ENCODE results near the gene CBFA2T3.

The CBFA2T3 gene

GRCh38 chr16:88939245-88939971, 37.6 kb downstream of the CBFA2T3 start:
- DNase-seq (ENCODE audit: low read depth in 2 of 2), result no peak

DNA sequence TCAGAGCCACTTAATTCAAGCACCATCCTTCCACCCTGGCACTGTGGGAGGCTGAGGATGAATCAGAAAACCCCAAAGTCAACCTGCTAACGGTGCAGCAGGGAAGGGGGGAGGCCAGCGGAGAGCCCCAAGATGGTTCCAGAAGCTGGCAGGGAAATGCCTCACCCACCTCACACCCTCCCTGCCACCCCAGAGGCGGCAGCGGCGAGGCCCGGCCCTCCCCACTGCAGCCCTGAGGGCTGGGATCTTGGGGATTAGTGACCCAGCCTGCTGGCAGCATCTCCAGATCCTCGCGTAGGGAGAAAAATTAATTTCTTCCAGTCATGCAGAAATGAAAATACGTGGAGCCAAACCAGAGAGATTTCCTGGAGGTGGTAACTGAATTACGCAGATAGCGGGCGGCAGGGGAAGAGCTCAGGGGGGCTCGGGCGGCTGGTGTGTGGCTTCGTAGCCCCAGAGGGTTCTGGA, 38.2 kb downstream of the CBFA2T3 start:
- no peak for DNase-seq (ENCODE audit: low read depth in 2 of 2)

GRCh38 chr16:88938119-88938776, 38.8 kb downstream of the CBFA2T3 start:
- DNase-seq (ENCODE audit: low read depth in 2 of 2), result no peak

GRCh38 chr16:88937206-88937621, 39.8 kb downstream of the CBFA2T3 start:
- DNase-seq (ENCODE audit: low read depth in 2 of 2), result no peak

DNA sequence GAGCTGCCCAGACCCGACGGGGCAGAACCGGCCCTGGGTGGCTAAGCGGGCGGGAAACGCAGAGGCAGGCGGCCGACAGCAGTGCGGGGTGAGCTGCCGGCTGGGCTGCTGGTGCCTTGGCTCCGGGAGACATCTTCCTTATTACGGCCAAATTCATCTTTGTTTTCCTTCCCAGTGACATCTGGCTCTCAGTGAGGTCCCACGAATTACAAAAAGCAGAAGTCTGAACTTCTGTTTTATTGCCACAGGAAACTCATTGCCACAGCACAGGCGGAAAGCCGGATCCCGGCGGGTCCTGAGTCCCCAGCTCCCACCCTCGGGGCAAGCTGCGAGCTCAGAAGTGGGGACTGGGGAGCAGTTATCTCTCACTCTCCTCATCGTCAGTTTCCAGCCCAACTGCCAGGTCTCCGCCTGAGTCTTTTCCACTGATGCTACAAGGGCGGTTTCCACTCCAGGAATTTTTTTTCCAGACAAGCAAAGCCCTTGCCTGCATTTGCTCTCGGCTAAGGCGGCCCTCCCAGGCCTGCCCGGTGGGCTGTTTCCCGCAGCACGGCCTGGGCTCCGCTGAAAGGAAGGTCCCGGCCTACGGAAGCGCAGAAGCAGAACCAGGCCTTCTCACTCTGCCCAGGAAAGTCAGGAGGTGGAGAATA, 40.3 kb downstream of the CBFA2T3 start:
- no peak for DNase-seq (ENCODE audit: low read depth in 2 of 2)

DNA sequence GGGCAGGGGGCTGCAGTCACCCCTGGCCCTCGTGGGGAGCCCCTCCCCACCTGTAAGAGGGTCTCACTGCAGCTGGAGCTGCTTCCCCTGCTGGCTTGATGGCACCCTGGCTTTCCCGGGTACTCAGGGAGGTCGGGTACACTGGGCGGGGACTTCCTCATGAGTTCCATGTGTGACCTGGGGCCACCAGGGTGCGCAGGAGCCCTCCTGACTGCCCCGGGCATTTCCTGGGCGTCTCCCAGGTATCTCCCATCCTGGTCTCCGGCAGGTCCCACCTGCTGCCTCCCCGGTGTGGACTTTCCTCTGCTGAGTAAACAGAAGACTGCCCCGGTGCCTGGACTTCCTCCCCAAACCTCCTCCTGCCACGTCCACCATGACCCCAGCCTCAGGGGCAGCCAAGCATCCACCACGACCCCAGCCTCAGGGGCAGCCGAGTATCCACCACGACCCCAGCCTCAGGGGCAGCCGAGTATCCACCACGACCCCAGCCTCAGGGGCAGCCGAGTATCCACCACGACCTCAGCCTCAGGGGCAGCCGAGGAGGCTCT, 40.9 kb downstream of the CBFA2T3 start:
- DNase-seq (ENCODE audit: low read depth in 2 of 2), result no peak

DNA sequence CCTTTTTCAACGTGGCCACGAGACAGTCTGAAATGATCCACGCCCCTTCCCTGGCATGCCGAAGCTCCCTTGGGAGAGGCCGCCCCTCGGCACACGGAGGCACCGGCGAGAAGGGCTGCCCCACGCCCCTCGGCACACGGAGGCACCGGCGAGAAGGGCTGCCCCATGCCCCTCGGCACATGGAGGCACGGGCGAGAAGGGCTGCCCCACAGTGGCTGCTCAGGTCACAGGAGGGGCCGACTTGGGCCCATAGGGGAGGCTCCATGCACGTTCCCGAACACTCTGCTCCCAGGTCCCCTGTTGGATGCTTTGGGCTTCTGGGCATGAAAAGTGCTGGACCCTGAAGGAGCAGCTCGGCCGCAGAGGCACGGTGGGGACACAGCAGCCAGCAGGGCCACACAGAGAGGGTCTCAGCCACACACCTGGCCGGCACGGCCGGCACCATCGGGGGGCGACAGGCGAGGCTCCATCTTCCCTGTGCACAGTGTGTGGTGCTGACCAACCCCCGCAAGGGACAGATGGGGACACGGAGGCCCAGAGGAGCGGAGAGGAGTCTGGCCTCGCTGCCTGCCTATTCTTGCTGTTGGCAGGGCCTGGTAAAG, 42.8 kb downstream of the CBFA2T3 start:
- DNase-seq (ENCODE audit: low read depth in 2 of 2), result no peak

DNA sequence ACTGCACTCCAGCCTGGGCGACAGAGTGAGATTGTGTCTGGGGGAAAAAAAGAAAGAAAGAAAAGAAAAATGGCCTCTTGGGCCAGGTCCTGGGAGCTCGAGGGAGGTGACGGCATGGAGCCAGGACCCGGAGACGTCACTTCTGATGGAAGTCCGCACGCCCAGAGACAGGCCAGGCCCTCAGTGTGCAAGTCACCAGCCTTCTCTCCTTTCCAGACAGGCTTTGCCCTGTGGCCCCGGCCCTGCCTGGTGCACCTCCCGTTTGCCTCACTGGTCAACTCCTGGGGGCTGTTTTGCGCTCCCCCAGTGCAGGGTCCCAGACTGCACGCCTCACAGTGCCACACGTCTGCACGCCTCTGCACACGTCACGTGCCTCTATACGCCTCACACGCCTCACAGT, 44.1 kb downstream of the CBFA2T3 start:
- DNase-seq (ENCODE audit: low read depth in 2 of 2), result no peak

GRCh38 chr16:88931936-88932335, 45.1 kb downstream of the CBFA2T3 start:
- DNase-seq (ENCODE audit: low read depth in 2 of 2), result no peak

DNA sequence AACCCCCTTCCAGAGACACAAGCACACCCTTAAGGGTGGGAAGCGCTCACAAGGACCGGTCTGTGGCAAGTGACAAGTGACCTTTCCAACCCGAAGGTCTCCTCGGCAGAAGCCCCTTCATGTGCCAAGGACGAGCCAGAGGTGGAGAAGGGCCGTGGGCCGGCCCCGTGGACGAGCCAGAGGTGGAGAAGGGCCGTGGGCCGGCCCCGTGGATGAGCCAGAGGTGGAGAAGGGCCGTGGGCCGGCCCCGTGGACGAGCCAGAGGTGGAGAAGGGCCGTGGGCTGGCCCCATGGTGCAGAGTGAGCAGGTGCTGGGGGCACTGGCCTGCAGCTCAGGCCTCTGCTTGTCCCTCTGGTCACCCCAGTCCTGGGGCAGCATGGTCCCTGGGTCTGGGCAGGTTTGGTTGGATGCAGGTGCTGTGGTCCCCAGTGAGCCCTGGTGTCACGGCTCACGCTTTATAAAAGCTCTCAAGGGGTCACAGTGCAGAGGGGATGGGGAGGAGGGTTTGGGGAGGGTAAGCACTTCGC, 45.6 kb downstream of the CBFA2T3 start:
- DNase-seq (ENCODE audit: low read depth in 2 of 2), result no peak

DNA sequence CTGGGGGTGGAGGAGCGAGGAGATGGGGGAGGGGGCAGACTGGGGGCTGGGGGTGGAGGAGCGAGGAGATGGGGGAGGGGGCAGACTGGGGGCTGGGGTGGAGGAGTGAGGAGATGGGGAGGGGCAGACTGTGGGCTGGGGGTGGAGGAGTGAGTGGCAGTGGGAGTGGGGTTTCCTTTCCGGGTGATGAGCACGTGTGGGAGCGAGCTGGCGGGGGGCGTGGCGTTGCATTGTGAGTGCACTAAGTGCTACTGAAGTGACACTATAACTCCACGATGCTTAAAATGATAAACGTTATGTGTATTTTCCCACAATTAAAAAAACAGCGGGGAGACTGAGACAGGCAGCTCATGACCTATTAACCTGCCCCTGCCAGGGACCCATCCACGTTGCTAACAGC, 46.3 kb downstream of the CBFA2T3 start:
- DNase-seq (ENCODE audit: low read depth in 2 of 2), result no peak

DNA sequence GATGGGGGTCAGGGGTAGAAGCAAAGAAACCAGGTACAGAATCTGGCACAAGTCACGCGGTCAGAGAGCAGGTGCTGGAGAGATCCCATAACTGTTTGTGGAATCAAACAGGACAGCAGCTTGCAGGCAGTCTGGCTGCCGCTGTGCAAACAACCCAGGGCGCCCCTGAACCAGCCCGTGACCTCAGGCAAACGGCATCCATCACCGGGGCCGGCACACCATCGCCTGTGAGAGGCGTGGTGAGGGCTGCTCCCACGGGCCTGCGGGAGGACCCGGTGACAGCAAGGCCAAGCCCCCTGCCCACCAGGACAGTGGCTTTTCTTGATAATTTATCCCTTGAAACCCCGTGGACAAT, 47.9 kb downstream of the CBFA2T3 start:
- no peak for DNase-seq (ENCODE audit: low read depth in 2 of 2)

GRCh38 chr16:88928405-88929090, 48.5 kb downstream of the CBFA2T3 start:
- DNase-seq (ENCODE audit: low read depth in 2 of 2), result no peak

- no peak for DNase-seq (ENCODE audit: low read depth in 2 of 2)
These were observed 49.3 kb downstream of the CBFA2T3 start for GRCh38 chr16:88927661-88928060.

DNA sequence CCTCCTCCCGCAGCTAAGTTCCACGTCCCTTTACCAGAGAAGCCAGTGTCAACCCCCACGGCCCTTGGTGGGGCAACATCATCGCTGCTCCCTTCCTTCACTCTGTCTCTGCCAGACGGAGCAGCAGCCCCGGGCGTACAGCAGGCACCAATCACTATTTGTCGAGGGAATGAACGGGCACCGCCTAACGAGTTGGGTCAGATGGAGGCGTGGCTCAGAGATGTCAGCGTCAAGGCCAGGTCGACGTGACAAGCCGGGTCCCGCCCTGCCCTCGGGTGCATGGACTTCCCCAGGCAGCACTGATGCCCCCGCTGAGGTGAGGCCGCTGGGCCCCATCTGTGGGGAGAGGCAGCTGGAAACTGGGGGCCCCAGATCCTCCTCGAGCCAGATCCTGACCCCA, 50.0 kb downstream of the CBFA2T3 start:
- no peak for DNase-seq (ENCODE audit: low read depth in 2 of 2)

DNA sequence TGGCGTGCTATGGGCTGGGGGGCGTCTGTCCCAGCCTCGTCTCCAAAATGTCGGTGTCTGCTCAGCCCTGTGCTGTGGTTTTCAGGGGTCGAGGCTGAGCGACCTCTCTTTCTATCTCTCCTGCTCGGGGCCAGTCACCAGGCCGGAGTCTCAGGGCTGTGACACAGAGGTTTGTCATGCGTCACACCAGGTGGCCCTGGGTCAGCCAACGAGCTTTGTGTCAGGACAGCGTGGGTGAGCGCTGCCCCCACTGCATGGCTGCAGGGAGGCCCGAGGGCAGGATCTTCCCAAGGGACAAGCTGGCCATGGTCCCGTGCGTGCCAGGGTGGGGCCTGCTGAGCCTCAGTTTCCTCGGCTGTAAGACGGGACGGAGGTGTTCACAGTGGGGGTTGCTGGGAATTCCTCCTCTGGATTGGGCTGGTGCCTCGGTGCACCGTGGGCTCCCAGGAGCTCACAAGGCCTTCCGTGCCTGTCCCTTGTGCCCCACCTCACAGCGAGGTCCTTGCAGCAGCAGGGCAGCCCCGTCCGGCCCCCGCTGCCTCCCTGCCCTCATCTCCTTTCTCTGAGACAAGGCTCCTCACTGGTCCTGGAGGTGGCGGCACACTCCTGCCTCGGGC, 50.5 kb downstream of the CBFA2T3 start:
- DNase-seq (ENCODE audit: low read depth in 2 of 2), result no peak

DNA sequence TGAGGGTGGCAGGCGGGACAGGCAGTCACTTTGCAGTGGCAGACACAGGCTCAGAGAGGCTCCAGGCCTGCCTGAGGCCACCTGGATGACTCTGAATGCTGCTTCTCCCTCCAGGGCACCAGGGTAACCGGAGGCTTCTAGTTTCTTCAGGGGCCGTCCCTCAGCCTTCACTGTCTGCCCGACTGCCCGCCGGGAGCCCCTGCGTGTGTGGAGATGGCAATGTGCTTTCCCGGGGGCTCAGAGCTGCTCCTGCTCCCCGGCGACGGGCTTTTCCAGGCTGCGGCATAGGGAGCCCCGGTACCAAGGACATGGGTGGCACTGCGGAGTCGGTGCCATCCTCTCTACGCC, 51.5 kb downstream of the CBFA2T3 start:
- DNase-seq (ENCODE audit: low read depth in 2 of 2), result no peak

DNA sequence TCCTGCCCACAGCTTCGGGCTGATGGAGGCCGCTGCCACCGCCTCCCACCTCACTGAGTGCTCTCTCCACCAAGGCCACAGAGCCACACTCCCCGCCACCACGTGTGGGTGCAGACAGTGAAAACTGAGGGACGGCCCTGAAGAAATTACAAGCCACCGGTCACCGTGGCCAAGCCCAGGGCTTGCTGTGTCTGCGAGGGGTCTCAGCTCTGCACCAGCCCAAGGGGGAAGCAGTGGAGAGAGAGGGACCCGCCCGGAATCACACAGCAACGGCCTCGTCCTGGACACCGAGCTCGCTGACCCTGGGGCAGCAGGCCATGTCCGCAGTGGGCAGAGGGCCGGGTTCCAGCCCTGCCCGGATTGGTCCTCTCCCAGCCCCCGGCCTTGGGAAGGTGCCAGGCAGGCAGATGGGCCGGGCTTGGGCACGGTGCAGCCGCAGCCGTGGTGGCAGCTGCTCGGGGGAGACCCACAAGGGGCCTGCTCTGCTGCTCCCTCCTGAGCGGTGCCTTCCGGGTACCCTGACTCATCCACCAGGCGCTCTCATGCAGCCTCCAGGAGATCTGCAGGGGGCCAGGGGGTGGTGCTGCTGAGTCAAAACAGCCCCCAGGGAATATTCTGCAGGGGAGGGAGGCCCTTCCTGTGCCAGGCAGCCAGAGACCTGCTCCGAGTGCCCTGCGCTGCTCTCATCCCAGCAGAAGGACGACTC, 52.0 kb downstream of the CBFA2T3 start:
- no peak for DNase-seq (ENCODE audit: low read depth in 2 of 2)

DNA sequence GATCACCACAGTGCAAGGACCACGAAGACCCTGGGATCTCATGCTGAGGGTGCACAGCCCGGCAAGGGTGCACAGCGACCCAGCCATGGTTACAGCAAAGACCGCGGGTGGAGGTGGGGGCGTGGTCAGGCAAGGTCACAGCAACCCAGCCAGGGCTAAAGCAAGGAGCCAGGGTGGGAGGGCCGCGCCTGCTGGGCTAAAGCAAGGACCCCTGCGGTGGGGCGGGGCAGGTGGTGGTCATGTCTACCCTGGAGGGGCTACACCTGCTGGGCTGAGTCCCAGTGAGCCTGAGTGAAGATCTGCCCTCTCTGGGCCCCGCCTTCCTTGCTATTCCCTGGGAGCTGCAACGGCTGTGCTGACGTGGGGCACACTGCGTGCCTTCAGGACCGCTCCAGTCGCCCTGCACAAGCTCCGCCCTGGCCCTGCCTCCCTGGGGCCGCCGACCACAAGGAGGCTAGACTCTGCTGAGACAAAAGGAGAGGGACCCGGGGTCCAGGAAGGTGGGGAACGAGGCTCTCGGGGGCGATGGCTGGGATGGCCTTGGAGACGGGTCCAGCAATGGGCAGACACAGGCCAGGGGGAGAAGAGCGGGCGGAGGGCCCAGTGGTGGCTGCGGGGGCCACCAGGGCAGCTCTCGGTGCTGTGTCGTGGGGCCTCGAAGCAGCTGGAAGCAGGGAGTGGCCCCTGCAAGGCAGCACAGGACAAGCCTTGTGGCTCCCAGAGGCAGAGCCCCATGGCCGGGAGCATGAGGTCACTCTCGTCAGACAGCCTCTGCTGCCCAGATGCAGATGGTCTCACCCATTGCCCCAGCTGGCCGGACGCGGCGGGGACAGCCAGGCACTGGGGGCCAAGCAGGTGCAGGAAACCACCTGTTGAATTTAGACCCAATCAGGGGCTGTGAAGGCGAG, 52.8 kb downstream of the CBFA2T3 start:
- DNase-seq (ENCODE audit: low read depth in 2 of 2), result no peak
